Cardiac fibroblast (primary cell): ENCODE measurements around the gene TST.

ENCODE experiments used
- DNase-seq, 2 donors: peaks; one replicate each; pipeline versions ENCODE4 v3.0.0 to v3.0.0-alpha.2; 2010; ENCODE audit warnings: low read depth in 2 of 2
- H3K4me3 ChIP-seq, 2 donors: replicated peaks in 1 of 2; 1 replicate in 1 of 2; 2 replicates in 1 of 2; pipeline ENCODE4 v1.5.1; 2011; ENCODE audit warnings: low read depth in 2 of 2, low read length in 2 of 2, mild to moderate bottlenecking in 2 of 2, moderate library complexity in 1 of 2
- CTCF ChIP-seq: IDR thresholded peaks from one replicate; pipeline ENCODE4 v1.5.1; 2011; ENCODE audit warnings: low read depth, mild to moderate bottlenecking, low read length, inconsistent platforms

TST gene

DNA sequence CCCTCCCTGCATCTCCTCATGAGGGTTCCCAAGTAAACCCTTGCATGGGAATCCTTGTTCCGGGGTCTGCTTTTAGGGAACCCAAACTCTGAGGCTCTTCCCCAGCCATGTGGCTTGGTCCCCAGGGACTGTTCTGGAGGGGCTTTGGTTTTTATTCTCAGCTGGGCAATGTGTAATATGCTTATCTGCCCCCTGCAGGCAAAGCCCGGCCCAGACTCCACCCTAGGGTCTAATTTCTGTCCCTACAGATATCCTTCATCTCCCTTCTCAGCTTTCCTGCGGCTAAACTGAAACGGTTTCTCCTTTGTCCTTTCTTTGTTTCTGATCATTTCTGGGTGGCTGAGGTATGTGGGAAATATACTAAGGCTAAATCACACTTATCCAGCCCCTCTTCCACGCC lies 37.1 kb downstream of the TST start:
- H3K4me3 ChIP-seq = no peak overlapping the region

DNA sequence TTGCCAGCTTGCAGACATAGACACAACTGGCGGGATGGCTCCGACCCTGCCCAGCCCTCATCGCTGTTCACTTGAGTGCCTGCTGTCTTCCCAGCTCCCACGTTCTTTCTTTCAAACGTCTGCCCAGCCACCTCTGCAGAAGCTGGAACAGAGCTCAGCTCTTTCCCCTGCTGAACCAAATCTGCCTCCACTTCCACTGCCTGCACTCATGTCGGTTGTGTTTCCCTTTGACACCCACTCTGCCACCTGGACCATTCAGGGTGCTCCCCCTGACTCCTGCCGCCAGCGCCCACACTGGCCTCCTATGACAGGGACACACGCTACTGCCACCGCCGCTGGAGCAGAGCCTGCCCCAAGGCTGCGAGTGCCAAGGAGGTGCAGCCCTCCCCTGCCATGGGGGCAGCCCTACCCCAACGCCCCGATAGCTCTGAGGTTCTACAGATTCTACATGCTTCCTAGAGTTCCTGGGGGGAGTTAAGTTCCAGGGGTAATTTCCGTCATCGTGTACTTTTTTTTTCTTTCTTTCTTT lies 37.9 kb downstream of the TST start:
- no peak for TF ChIP-seq CTCF
- no peak for DNase-seq

More for the DNA sequence above, 37.1 kb downstream of the TST start:
- TF ChIP-seq CTCF = no peak
- DNase-seq = no peak

DNA sequence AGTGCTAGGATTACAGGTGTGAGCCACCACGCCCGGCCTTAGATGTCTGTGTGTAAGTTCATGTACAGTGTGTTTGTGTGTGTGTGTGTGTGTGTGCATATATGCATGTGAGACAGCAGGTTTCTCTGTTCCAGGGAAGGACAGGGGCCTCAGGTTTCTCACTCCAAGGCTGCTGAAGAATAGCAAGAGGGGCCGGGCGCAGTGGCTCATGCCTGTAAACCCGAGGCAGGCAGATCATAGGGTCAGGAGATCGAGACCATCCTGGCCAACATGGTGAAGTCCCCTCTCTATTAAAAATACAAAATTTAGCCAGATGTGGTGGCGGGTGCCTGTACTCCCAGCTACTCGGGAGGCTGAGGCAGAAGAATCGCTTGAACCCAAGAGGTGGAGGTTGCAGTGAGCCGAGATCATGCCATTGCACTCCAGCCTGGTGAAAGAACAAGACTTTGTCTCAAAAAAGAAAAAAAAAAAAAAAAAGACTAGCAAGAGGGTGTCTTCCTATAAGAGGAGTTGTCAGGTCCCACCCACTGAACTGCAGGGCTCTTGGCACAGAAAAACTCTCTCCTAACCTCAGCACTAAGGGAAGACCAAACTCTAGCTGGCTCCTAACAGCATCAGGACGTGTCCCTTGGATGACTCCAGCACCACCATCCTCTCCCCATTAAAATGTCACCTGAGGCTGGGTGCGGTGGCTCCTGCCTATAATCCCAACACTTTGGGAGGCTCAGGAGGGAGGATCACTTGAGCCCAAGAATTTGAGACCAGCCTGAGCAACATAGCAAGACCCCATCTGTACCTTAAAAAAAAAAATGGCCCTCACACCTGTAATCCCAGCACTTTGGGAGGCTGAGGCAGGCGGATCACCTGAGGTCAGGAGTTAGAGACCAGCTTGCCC lies 40.0 kb downstream of the TST start:
- DNase-seq = no peak
- H3K4me3 ChIP-seq = no peak overlapping the region
- no peak for TF ChIP-seq CTCF

More for the DNA sequence above, 37.9 kb downstream of the TST start:
- H3K4me3 ChIP-seq = no peak overlapping the region

DNA sequence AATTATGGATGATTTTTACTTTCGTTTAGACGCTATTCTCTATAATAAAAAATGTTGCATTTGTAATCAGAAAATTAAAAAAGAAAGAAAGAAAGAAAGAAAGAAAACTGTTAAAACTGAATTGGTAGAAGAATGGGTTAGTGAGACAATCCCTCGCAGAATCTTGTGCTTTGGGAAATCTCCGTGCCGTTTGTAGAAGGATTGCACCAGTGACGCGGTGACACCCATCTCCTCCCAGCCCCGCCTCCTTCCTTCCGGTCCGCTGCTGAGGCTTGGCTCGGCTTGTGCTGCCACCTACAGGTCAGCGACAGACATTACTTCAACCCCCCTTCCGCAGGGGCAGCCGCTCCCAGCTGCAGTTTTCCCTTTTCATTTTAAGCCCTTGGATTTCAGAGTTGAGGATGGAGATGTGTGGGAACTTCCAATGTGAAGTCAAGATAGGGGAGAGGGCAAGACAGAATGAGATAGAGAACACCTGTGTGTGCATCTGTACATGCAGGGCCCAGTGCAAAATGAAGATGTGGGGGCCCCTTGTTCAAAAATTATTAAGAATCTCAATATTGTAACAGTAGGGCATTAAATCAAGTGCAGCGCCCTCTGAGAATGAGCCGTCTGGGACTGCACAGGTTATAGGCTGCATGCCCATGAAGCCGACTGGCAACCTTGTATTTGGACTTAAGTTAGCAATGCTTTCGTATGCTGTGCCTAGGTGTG lies 41.1 kb downstream of the TST start:
- TF ChIP-seq CTCF = peak; percentile 84
- peak overlapping the region; percentile 19 to 40 for H3K4me3 ChIP-seq

DNA sequence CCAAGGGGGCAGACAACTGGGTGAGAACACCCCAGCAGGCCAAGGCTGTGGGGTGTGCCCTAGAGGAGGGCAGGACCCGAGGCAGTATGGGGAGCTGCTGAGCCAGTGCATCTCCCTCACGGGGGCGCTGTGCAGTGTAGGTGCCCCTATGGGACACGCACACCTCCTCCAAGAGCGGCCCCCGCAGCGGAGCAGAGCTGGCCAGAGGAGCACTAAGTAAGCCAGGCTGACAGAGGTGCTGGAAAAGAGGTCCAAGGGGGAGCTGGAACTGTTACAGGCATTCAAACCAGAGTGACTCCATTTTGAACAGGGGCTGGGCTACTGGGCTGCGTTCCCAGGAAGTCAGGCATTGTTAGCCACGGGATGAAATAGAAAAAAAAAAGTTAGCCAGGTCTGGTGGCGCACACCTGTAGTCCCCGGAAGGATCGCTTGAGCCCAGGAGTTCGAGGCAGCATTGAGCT lies 41.8 kb downstream of the TST start:
- DNase-seq = peak; percentile 25 to 31
- H3K4me3 ChIP-seq = peak overlapping the region; percentile 19 to 40
- peak; percentile 26 for TF ChIP-seq CTCF

More for the DNA sequence above, 41.1 kb downstream of the TST start:
- DNase-seq = peak; percentile 85 to 89

DNA sequence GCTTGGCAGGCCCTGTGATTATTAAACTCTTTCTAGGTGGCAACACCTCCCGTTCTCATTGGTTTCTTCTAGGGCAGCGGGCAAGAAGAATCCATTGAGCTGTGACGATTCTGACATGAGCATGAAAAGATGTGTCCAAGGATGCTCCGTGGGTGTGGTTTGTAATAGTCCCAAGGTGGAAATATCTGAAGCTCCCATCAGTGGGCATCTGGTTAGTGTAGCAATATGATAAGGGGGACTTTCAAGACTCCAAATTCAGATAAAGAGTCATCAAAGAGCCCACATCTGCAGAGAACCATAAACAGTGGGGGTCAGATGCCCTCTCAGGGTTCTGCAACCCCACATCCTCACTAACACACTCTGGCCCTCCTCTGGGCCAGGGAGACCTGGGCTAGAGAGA lies 42.6 kb downstream of the TST start:
- DNase-seq = no peak
- TF ChIP-seq CTCF = no peak
- H3K4me3 ChIP-seq = no peak overlapping the region
